Panc1 (cell line): ENCODE results near the gene ZCWPW1. TPM values are rescaled to one million over a fixed set of nuclear protein-coding genes. Genes with fewer than 3 reads are reported as not detected.

Experiments
- ATAC-seq: fragments of 200-7000 bp; cut with Tn5 transposase; 2 replicates; pipeline ENCODE4 v1.9.1; 2020; ENCODE audit warnings: mild to moderate bottlenecking, moderate library complexity
- BruUV-seq: library from RNA; stranded (reverse); fragments of 400-500 nt; replicated peaks from 2 replicates; lab custom pipeline; 2021; lab: Mats Ljungman, UMichigan
- CTCF ChIA-PET: fragments of 300-600 bp; sonication (Branson Sonifier 250); formaldehyde crosslinking; loops from one replicate; lab custom pipeline; 2022; ENCODE audit warnings: antibody characterized with exemption; lab: Charles Lee
- POLR2A ChIA-PET: fragments of 300-600 bp; sonication (Branson Sonifier 250); formaldehyde crosslinking; loops from one replicate; lab custom pipeline; 2022; ENCODE audit warnings: antibody characterized with exemption; lab: Charles Lee
- DNase-seq: peaks from one replicate; pipeline ENCODE4 v3.0.0-alpha.2; 2010; ENCODE audit warnings: low read depth, low spot score
- H3K27ac ChIP-seq: 2 replicates; pipeline ENCODE4 v1.5.1; 2011; ENCODE audit warnings: mild to moderate bottlenecking, low read length, inconsistent platforms
- H3K27me3 ChIP-seq: fragments of 200-500 bp; sonication (Bioruptor generic); 2 replicates; pipeline ENCODE4 v1.6.0; 2014; ENCODE audit warnings: low read length, inconsistent platforms; ENCODE audit not compliant: control insufficient read depth, insufficient read depth
- H3K36me3 ChIP-seq: fragments of 200-500 bp; sonication (Bioruptor generic); 2 replicates; pipeline ENCODE4 v1.5.1; 2014; ENCODE audit warnings: inconsistent platforms, mild to moderate bottlenecking, low read length, moderate library complexity; ENCODE audit not compliant: control insufficient read depth, insufficient read depth
- H3K4me1 ChIP-seq: 2 replicates; pipeline ENCODE4 v1.5.1; 2011; ENCODE audit warnings: inconsistent platforms, mild to moderate bottlenecking, low read length, moderate library complexity; ENCODE audit not compliant: control insufficient read depth, insufficient read depth
- H3K4me3 ChIP-seq, 2 experiments: 2 replicates each; pipeline ENCODE4 v1.5.1; 2011 to 2012; ENCODE audit warnings: low read depth in 2 of 2, low read length in 2 of 2, mild to moderate bottlenecking in 2 of 2, inconsistent platforms in 1 of 2, moderate library complexity in 1 of 2
- H3K9me3 ChIP-seq: fragments of 200-500 bp; sonication (Bioruptor generic); 2 replicates; pipeline ENCODE4 v1.5.1; 2014; ENCODE audit warnings: low read depth, mild to moderate bottlenecking, inconsistent platforms, low read length, moderate library complexity; ENCODE audit not compliant: control insufficient read depth, insufficient read depth
- CTCF ChIP-seq: fragments of 450-650 bp; IDR thresholded peaks from 2 replicates; pipeline ENCODE4 v1.5.1; 2017; ENCODE audit warnings: mild to moderate bottlenecking
- POLR2AphosphoS5 ChIP-seq: IDR thresholded peaks from 2 replicates; pipeline ENCODE4 v1.6.1; 2012; ENCODE audit warnings: mild to moderate bottlenecking, low read depth, low read length, moderate library complexity
- REST ChIP-seq, 2 experiments: IDR thresholded peaks; 2 replicates each; pipeline ENCODE4 v1.6.1; 2011 to 2012; ENCODE audit warnings: low read depth in 2 of 2, control low read depth in 1 of 2, low read length in 1 of 2, mild to moderate bottlenecking in 1 of 2, moderate library complexity in 1 of 2; ENCODE audit not compliant: insufficient read depth in 1 of 2
- SIN3A ChIP-seq: IDR thresholded peaks from 2 replicates; pipeline ENCODE4 v1.6.1; 2012; ENCODE audit warnings: low read depth, mild to moderate bottlenecking, low read length, moderate library complexity, borderline replicate concordance; ENCODE audit not compliant: insufficient read depth
- TCF7L2 ChIP-seq: IDR thresholded peaks from 2 replicates; pipeline ENCODE4 v1.6.1; 2011; ENCODE audit warnings: mild to moderate bottlenecking, low read depth, low read length, inconsistent platforms
- in situ Hi-C: cut with HindIII; loops from 2 replicates; pipeline ENCODE4 v1.10.0; 2016; ENCODE audit warnings: low sequenced_read_pairs, low pct_unique_long_range_greater_than_20kb
- intact Hi-C: fragments of 100-400 bp; cut with micrococcal nuclease; formaldehyde crosslinking; loops from one replicate; pipeline ENCODE4 v1.10.0; 2022; ENCODE audit not compliant: unreplicated experiment
- total RNA-seq: library from RNA; stranded (reverse); gene quantifications from one replicate; pipeline ENCODE4 v1.2.1, GENCODE V29; 2021; ENCODE audit not compliant: unreplicated experiment

The ZCWPW1 gene
- total RNA-seq, 1 experiment from 2014 or later, result 6.5 TPM

DNA sequence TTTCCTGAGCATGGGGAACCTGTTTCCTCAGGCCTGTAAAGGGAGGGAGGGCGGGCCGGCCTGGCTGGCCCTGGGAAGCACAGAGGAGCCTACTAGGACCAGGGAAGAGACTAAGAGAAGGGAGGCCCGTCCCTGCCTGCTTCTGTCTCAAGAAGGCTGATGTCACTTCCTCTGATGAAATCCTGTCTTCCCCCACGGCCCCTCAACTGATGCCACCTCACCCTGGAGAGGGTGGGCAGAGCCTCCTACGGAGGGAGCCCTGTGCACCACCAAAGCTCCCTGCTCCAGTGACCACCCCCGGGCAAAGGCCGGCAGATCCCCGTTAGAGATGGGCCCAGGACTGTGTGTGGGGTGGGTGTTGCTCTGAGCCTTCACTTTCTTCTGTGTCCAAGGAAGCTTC lies 56.2 kb downstream of the ZCWPW1 start:
- Histone ChIP-seq H3K4me3 (no peak overlapping the region), H3K4me1 (no peaks in the 10 kb centered on the region), H3K27me3 (no peaks in the 10 kb centered on the region), H3K27ac (no peak overlapping the region), H3K9me3 (no peaks in the 10 kb centered on the region), H3K36me3 (no peaks in the 10 kb centered on the region)
- BruUV-seq, result no TSS peak
- no peak for DNase-seq
- ChIA-PET POLR2A (no interaction called here), CTCF (interaction anchor here (0.6 kb wide), 1 partner anchor 9 kb away, joined by 6 read pairs; no protein-coding TSS in a partner anchor)
- in situ Hi-C loops, result no loop called here
- no peak for ATAC-seq
- TF ChIP-seq SIN3A, result no peak
- no peak for TF ChIP-seq POLR2AphosphoS5
- intact Hi-C loops, result no loop called here

- POLR2A ChIA-PET, result no interaction called here
Observed at GRCh38 chr7:100371561-100372171, 56.8 kb downstream of the ZCWPW1 start.

More at GRCh38 chr7:100371561-100372171, 56.8 kb downstream of the ZCWPW1 start:
- TF ChIP-seq SIN3A (no peak), CTCF (no peak), POLR2AphosphoS5 (no peak), TCF7L2 (no peak), REST (IDR thresholded peaks at IDR 0.05; ENCODE audit: insufficient read depth in 1 of 2, low read depth in 2 of 2, low read length in 1 of 2) (no peak)
- Histone ChIP-seq H3K27me3 (no peaks in the 10 kb centered on the region), H3K4me3 (no peak overlapping the region), H3K36me3 (no peaks in the 10 kb centered on the region), H3K4me1 (no peaks in the 10 kb centered on the region), H3K9me3 (no peaks in the 10 kb centered on the region), H3K27ac (no peak overlapping the region)
- no TSS peak for BruUV-seq
- intact Hi-C loops, result no loop called here
- in situ Hi-C loops, result no loop called here
- DNase-seq, result no peak
- CTCF ChIA-PET, result interaction anchor here (0.6 kb wide), 1 partner anchor 9 kb away, joined by 6 read pairs; no protein-coding TSS in a partner anchor
- ATAC-seq, result no peak
